Stomach (tissue), 4 donors: ENCODE data around the gene PKMYT1.

Source experiments
- EP300 ChIP-seq: sonication (generic); formaldehyde crosslinking; IDR thresholded peaks from one replicate; pipeline ENCODE4 v1.6.1; 2017; ENCODE audit warnings: antibody characterized with exemption
- POLR2A ChIP-seq, 4 donors: fragments of 450-650 bp; IDR thresholded peaks; one replicate each; pipeline ENCODE4 v1.6.1; 2016; ENCODE audit warnings: antibody characterized with exemption in 4 of 4, control low read depth in 2 of 4, mild to moderate bottlenecking in 1 of 4, moderate library complexity in 1 of 4
- POLR2AphosphoS5 ChIP-seq, 3 donors: sonication (generic); formaldehyde crosslinking; IDR thresholded peaks; one replicate each; pipeline ENCODE4 v1.6.1; 2016; ENCODE audit warnings: antibody characterized with exemption in 3 of 3
- TF ChIP-seq, protein P1 (sequence below), 7 experiments: fragments of 450-650 bp in 4 of 7; fragments of 200-600 bp in 3 of 7; sonication (generic) in 3 of 7; IDR thresholded peaks; one replicate each; pipeline ENCODE4 v1.5.1; 2016 to 2019; ENCODE audit warnings: antibody characterized with exemption in 7 of 7, control low read depth in 2 of 7, mild to moderate bottlenecking in 1 of 7

DNA sequence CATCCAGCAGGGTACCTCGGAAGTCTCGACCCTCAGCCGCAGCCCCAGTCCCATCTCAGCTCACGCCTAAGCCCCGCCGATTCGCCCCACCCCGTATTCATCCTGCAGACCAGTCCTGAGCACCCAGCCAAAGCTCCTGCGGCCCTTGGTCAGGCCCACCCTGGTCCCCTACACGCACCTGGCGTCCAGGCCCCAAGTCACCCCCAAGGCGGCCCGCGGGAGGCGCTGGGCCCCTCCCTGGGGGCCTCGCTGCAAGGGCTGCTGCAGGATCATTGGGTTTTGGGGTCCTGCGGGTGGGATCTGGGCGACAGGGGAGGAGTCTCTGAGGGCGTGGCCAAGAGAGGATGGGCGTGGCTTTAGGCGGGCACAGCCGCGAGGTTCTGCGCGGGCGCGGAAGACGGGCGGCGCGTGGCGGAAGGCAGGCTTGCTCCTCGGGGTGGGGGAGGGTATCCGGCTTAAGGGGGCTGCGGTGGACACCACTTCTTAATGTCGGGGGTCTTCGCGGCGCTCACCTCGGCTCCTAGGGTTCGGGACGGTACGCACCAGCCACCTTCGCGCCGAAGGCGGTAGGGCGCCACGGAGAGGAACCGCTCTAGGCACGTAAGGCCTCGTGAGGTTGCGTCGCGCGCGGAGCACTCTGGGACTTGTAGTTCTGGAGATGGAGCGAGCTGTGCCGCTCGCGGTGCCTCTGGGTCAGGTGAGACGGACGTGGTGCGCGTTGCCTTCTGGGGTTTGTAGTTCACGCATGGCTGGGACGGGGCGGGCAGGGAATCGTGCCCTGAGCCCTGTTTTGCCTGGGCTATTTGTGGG lies 43.6 kb upstream of the PKMYT1 start, which contains the start of the genes HCFC1R1 and THOC6:
- TF ChIP-seq, protein P1, sequence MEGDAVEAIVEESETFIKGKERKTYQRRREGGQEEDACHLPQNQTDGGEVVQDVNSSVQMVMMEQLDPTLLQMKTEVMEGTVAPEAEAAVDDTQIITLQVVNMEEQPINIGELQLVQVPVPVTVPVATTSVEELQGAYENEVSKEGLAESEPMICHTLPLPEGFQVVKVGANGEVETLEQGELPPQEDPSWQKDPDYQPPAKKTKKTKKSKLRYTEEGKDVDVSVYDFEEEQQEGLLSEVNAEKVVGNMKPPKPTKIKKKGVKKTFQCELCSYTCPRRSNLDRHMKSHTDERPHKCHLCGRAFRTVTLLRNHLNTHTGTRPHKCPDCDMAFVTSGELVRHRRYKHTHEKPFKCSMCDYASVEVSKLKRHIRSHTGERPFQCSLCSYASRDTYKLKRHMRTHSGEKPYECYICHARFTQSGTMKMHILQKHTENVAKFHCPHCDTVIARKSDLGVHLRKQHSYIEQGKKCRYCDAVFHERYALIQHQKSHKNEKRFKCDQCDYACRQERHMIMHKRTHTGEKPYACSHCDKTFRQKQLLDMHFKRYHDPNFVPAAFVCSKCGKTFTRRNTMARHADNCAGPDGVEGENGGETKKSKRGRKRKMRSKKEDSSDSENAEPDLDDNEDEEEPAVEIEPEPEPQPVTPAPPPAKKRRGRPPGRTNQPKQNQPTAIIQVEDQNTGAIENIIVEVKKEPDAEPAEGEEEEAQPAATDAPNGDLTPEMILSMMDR (IDR thresholded peaks at IDR 0.05), result no peak
- TF ChIP-seq POLR2AphosphoS5 (IDR thresholded peaks at IDR 0.05) (peak; percentile 80 to 98 (median 87)), POLR2A (IDR thresholded peaks at IDR 0.05) (peak in 1 of 4 donors; percentile 53), EP300 (no peak)
